Lung (tissue), 12 donors: Measurements from ENCODE around the gene KCNQ5. TPM values are rescaled to one million over a fixed set of nuclear protein-coding genes. Genes with fewer than 3 reads are reported as not detected.

ENCODE experiments used
- ATAC-seq: fragments of 200-7000 bp; cut with Tn5 transposase; one replicate; pipeline ENCODE4 v1.9.1; 2020; ENCODE audit warnings: moderate number of reproducible peaks; ENCODE audit not compliant: insufficient read depth, low FRiP score
- DNase-seq, 3 donors: peaks; one replicate each; pipeline ENCODE4 v3.0.0-alpha.2; 2013 to 2017
- H3K27ac ChIP-seq, 2 donors: one replicate each; pipeline ENCODE4 v1.5.1; 2013; ENCODE audit warnings: mild to moderate bottlenecking in 2 of 2, moderate library complexity in 2 of 2, control low read depth in 1 of 2, inconsistent platforms in 1 of 2, low read depth in 1 of 2, low read length in 1 of 2
- H3K27me3 ChIP-seq, 3 donors: one replicate each; pipeline ENCODE4 v1.5.1; 2013; ENCODE audit warnings: low read length in 2 of 3; ENCODE audit not compliant: control insufficient read depth in 3 of 3, insufficient read depth in 3 of 3
- H3K36me3 ChIP-seq, 4 donors: one replicate each; pipeline ENCODE4 v1.5.1; 2013; ENCODE audit warnings: low read length in 4 of 4, mild to moderate bottlenecking in 1 of 4, moderate library complexity in 1 of 4; ENCODE audit not compliant: control insufficient read depth in 4 of 4, insufficient read depth in 4 of 4
- H3K4me1 ChIP-seq, 5 donors: one replicate each; pipeline ENCODE4 v1.5.1; 2013; ENCODE audit warnings: low read length in 5 of 5, mild to moderate bottlenecking in 2 of 5, moderate library complexity in 1 of 5; ENCODE audit not compliant: control insufficient read depth in 5 of 5, insufficient read depth in 5 of 5
- H3K4me3 ChIP-seq: one replicate; pipeline ENCODE4 v1.5.1; 2013; ENCODE audit warnings: mild to moderate bottlenecking, control low read depth, moderate library complexity
- H3K9ac ChIP-seq, 2 donors: one replicate each; pipeline ENCODE4 v1.5.1; 2013; ENCODE audit warnings: low read length in 2 of 2, control low read depth in 1 of 2; ENCODE audit not compliant: insufficient read depth in 1 of 2
- H3K9me3 ChIP-seq, 4 donors: one replicate each; pipeline ENCODE4 v1.5.1; 2013; ENCODE audit warnings: low read length in 3 of 4, mild to moderate bottlenecking in 1 of 4, moderate library complexity in 1 of 4; ENCODE audit not compliant: control insufficient read depth in 4 of 4, insufficient read depth in 3 of 4
- WGBS, 2 donors: extraction: QIAGEN DNeasy Blood & Tissue Kit; methylation state at CpG; one replicate each; pipeline ENCODE4 v1.1.7; 2013; 5-methylcytosine and 5-hydroxymethylcytosine counted together
- polyA plus RNA-seq, 2 donors: library from polyadenylated mRNA; stranded (reverse); fragments of 200-250 nt; gene quantifications; one replicate each; pipeline ENCODE4 v1.2.1, GENCODE V29; 2013
- total RNA-seq, 2 donors: library from RNA; depleted of rRNA in 1 of 2; stranded (reverse); fragments of >200 nt in 1 of 2; gene quantifications; one replicate each; pipeline ENCODE4 v1.2.1, GENCODE V29; 2014 to 2021
- TF ChIP-seq, protein P1 (sequence below): IDR thresholded peaks from 2 replicates; pipeline ENCODE4 v1.5.1; 2012; ENCODE audit warnings: mild to moderate bottlenecking; ENCODE audit errors: control extremely low read depth, extremely low read depth
- donor health status: control.
- donor health status: control.
- donor health status: Bipolar disorder and iron deficiency.
- donor health status: healthy.
- donor health status: DM: yes; HTN: yes; CAD: no.

The KCNQ5 gene
- total and polyA plus RNA-seq, 4 donors = 0.12 to 5.7 (median 0.46) TPM

DNA sequence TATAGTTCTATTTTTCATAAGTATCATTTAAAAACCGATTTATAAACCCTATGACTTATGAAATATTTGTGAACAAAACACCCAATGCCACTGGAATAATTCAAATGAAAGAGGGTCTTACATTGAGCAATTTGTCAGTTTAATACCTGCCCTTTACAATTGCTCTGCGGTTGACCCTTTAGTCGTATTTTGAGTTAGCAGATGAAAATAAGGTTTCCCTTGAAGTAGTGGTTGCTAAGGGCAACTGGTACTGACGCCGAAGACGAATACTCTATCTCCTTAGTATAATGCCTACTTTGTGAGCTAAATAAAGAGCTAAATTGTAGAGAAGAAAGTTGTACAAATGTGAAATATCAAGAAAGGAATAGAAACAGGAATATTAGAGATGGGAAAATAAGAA, 69.4 kb downstream of the KCNQ5 start:
- DNase-seq (no peak), ATAC-seq (no peak)
- WGBS, 2 donors = 81 to 88% methylated on average over 6 of the region's 6 CpGs
- Histone ChIP-seq H3K9me3 (no peaks in the 10 kb centered on the region), H3K27me3 (no peaks in the 10 kb centered on the region), H3K4me3 (no peak overlapping the region), H3K4me1 (no peaks in the 10 kb centered on the region), H3K36me3 (no peaks in the 10 kb centered on the region), H3K9ac (no peak overlapping the region), H3K27ac (no peak overlapping the region)
- TF ChIP-seq, protein P1, sequence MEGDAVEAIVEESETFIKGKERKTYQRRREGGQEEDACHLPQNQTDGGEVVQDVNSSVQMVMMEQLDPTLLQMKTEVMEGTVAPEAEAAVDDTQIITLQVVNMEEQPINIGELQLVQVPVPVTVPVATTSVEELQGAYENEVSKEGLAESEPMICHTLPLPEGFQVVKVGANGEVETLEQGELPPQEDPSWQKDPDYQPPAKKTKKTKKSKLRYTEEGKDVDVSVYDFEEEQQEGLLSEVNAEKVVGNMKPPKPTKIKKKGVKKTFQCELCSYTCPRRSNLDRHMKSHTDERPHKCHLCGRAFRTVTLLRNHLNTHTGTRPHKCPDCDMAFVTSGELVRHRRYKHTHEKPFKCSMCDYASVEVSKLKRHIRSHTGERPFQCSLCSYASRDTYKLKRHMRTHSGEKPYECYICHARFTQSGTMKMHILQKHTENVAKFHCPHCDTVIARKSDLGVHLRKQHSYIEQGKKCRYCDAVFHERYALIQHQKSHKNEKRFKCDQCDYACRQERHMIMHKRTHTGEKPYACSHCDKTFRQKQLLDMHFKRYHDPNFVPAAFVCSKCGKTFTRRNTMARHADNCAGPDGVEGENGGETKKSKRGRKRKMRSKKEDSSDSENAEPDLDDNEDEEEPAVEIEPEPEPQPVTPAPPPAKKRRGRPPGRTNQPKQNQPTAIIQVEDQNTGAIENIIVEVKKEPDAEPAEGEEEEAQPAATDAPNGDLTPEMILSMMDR = no peak

- Histone ChIP-seq H3K4me3 (no peak overlapping the region), H3K9ac (no peak overlapping the region), H3K27me3 (no peaks in the 10 kb centered on the region), H3K4me1 (no peaks in the 10 kb centered on the region), H3K36me3 (no peaks in the 10 kb centered on the region), H3K27ac (no peak overlapping the region), H3K9me3 (no peaks in the 10 kb centered on the region)
- TF ChIP-seq, protein P1 = no peak
- DNase-seq (no peak), ATAC-seq (no peak)
- 94% methylated on average over 3 of the region's 3 CpGs for WGBS, 2 donors
Measured at GRCh38 chr6:72696055-72696454, 74.2 kb downstream of the KCNQ5 start.

DNA sequence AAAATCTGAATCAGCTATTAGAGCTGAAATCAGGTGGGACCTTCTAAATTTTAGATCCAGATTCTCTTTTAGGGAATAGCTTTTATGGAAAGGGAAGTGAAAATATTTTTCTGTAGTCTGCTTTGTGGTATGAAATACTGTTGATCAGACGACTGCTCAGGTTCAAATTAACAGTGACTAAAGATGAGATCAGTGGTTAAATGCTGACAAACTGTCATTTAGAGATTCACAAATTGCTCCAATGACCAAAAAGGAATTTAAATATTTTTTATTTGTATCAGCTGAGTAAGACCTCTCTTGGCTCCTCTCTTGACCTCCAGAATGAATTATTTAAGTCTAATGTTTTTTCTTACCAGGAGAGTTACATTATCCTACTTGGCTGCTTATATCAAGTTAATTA, 77.3 kb downstream of the KCNQ5 start:
- TF ChIP-seq, protein P1 = no peak
- no peak for DNase-seq
- no peak overlapping the region for H3K4me3 ChIP-seq
- 59 to 62% methylated on average over 1 of the region's 1 CpG for WGBS, 2 donors
- no peak for ATAC-seq
- H3K36me3 ChIP-seq = no peaks in the 10 kb centered on the region
- no peaks in the 10 kb centered on the region for H3K27me3 ChIP-seq
- H3K9me3 ChIP-seq = no peaks in the 10 kb centered on the region
- H3K9ac ChIP-seq = no peak overlapping the region
- H3K27ac ChIP-seq = no peak overlapping the region
- no peaks in the 10 kb centered on the region for H3K4me1 ChIP-seq

GRCh38 chr6:72702421-72702820, 80.6 kb downstream of the KCNQ5 start:
- Histone ChIP-seq H3K9ac (no peak overlapping the region), H3K27me3 (no peaks in the 10 kb centered on the region), H3K36me3 (no peaks in the 10 kb centered on the region), H3K27ac (no peak overlapping the region), H3K4me1 (no peaks in the 10 kb centered on the region), H3K9me3 (no peaks in the 10 kb centered on the region), H3K4me3 (no peak overlapping the region)
- TF ChIP-seq, protein P1 = no peak
- no peak for DNase-seq
- 82 to 90% methylated on average over 3 of the region's 3 CpGs for WGBS, 2 donors
- no peak for ATAC-seq
